CD4-positive, alpha-beta T cell (primary cell): Measurements from ENCODE around the gene PNPLA3. TPM values are rescaled to one million over a fixed set of nuclear protein-coding genes. Genes with fewer than 3 reads are reported as not detected.

Experiments used
- ATAC-seq: fragments of 200-7000 bp; cut with Tn5 transposase; one replicate; pipeline ENCODE4 v1.10.0; 2022; ENCODE audit warnings: mild to moderate bottlenecking; ENCODE audit not compliant: poor library complexity
- CTCF ChIA-PET: fragments of 350-600 bp; sonication (Branson Sonifier 250); formaldehyde crosslinking; loops from one replicate; lab custom pipeline; 2021; ENCODE audit warnings: antibody characterized with exemption, inconsistent platforms; lab: Charles Lee
- POLR2A ChIA-PET: fragments of 350-600 bp; sonication (Branson Sonifier 250); formaldehyde crosslinking; loops from one replicate; lab custom pipeline; 2021; ENCODE audit warnings: antibody characterized with exemption, inconsistent platforms; lab: Charles Lee
- DNase-seq, 14 experiments: peaks; one replicate each; pipeline ENCODE4 v3.0.0-alpha.2; 2013 to 2020; ENCODE audit warnings: mixed read lengths in 2 of 14
- H3K27ac ChIP-seq, 2 donors: one replicate each; pipeline versions ENCODE4 v1.5.1 to v1.7.0; 2013; ENCODE audit warnings: low read length in 2 of 2, low read depth in 1 of 2, mild to moderate bottlenecking in 1 of 2
- H3K27me3 ChIP-seq, 2 experiments: 1 replicate in 1 of 2; 2 replicates in 1 of 2; pipeline versions ENCODE4 v1.6.1 to v1.7.0; 2013; ENCODE audit warnings: low read length in 2 of 2, control low read depth in 1 of 2, mild to moderate bottlenecking in 1 of 2, moderate library complexity in 1 of 2; ENCODE audit not compliant: insufficient read depth in 2 of 2, control insufficient read depth in 1 of 2
- H3K36me3 ChIP-seq: one replicate; pipeline ENCODE4 v1.6.1; 2013; ENCODE audit warnings: low read length, control low read depth; ENCODE audit not compliant: insufficient read depth
- H3K4me1 ChIP-seq: one replicate; pipeline ENCODE4 v1.6.1; 2013; ENCODE audit warnings: low read length, control low read depth; ENCODE audit not compliant: insufficient read depth
- H3K4me3 ChIP-seq: one replicate; pipeline ENCODE4 v1.5.1; 2013; ENCODE audit warnings: mild to moderate bottlenecking, low read length, moderate library complexity
- H3K9me3 ChIP-seq, 2 experiments: 1 replicate in 1 of 2; 2 replicates in 1 of 2; pipeline versions ENCODE4 v1.6.1 to v1.7.0; 2013; ENCODE audit warnings: low read length in 2 of 2, mild to moderate bottlenecking in 2 of 2, control low read depth in 1 of 2, moderate library complexity in 1 of 2; ENCODE audit not compliant: control insufficient read depth in 1 of 2, insufficient read depth in 1 of 2
- H3K27ac Mint-ChIP-seq: one replicate; pipeline ENCODE4 v1.8.0; 2020; ENCODE audit warnings: mixed read lengths
- H3K27me3 Mint-ChIP-seq: one replicate; pipeline ENCODE4 v1.8.0; 2021; ENCODE audit warnings: mixed read lengths
- H3K36me3 Mint-ChIP-seq: one replicate; pipeline ENCODE4 v1.8.0; 2021; ENCODE audit warnings: low read depth, mixed read lengths
- H3K4me1 Mint-ChIP-seq: one replicate; pipeline ENCODE4 v1.8.0; 2021; ENCODE audit warnings: low read depth, mixed read lengths
- H3K4me3 Mint-ChIP-seq: one replicate; pipeline ENCODE4 v1.8.0; 2020; ENCODE audit warnings: mild to moderate bottlenecking, mixed read lengths
- H3K9me3 Mint-ChIP-seq: one replicate; pipeline ENCODE4 v1.8.0; 2020; ENCODE audit warnings: mixed read lengths
- intact Hi-C, 2 experiments: fragments of 100-400 bp; cut with DNase I in 1 of 2; cut with micrococcal nuclease in 1 of 2; formaldehyde crosslinking; loops; one replicate each; pipeline versions ENCODE4 v1.15.1 to v1.9.0; 2023 to 2025; cut with DNase I, micrococcal nuclease
- total RNA-seq, 174 experiments: library from RNA in 2 of 174; stranded (reverse) in 2 of 174; gene quantifications; one replicate each; pipeline ENCODE4 v1.2.3 and lab custom pipeline; 2021 to 2026
- TF ChIP-seq, protein P1 (sequence below): fragments of 200-600 bp; IDR thresholded peaks from one replicate; pipeline ENCODE4 v1.8.0; 2022; ENCODE audit warnings: antibody characterized with exemption, mild to moderate bottlenecking

The PNPLA3 gene
- total RNA-seq, 2 experiments from 2014 or later, result not detected

DNA sequence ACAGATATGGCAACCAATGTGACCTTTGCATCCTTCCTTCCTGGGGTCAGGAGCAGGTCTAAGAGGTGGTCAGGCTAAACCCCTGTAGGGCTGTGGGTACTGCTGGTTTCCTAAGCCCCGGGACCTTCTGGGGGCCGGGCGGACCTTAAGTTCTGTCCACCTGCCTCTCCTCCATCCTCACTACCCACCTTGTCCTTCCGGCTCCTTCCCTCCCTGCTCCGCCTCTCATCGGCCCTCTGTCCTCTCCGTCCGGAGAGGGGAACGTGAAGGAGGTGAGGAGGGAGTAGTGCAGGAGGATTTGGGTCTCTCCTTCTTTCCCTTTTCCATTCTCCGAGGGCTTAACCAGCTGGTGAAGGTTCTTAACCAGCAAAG lies 72.2 kb downstream of the PNPLA3 start:
- ChIA-PET CTCF (interaction anchor here (0.6 to 1.4 kb wide), 2 partner anchors 636 to 689 kb away, joined by 3 read pairs; no protein-coding TSS in a partner anchor), POLR2A (interaction anchor here (1.0 kb wide), 1 partner anchor 184 kb away, joined by 3 read pairs; the partner anchor contains the start of gene EFCAB6)
- Mint-ChIP-seq H3K27me3 (no peaks in the 10 kb centered on the region), H3K36me3 (peaks cover 70% of the 10 kb centered on the region), H3K9me3 (no peaks in the 10 kb centered on the region), H3K4me1 (peaks cover 35% of the 10 kb centered on the region), H3K27ac (peak overlapping the region; percentile 89), H3K4me3 (peak overlapping the region; percentile 87)
- no peak for ATAC-seq
- TF ChIP-seq, protein P1, sequence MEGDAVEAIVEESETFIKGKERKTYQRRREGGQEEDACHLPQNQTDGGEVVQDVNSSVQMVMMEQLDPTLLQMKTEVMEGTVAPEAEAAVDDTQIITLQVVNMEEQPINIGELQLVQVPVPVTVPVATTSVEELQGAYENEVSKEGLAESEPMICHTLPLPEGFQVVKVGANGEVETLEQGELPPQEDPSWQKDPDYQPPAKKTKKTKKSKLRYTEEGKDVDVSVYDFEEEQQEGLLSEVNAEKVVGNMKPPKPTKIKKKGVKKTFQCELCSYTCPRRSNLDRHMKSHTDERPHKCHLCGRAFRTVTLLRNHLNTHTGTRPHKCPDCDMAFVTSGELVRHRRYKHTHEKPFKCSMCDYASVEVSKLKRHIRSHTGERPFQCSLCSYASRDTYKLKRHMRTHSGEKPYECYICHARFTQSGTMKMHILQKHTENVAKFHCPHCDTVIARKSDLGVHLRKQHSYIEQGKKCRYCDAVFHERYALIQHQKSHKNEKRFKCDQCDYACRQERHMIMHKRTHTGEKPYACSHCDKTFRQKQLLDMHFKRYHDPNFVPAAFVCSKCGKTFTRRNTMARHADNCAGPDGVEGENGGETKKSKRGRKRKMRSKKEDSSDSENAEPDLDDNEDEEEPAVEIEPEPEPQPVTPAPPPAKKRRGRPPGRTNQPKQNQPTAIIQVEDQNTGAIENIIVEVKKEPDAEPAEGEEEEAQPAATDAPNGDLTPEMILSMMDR, result no peak
- intact Hi-C loops, result loop anchor here in 1 of 2 experiments (2.0 to 10.0 kb wide), 3 partner anchors 39 to 509 kb away; partner anchors contain the start of gene PARVG
- peak overlapping the region; percentile 39 to 70 for H3K27ac ChIP-seq
- peaks cover 65% of the 10 kb centered on the region for H3K36me3 ChIP-seq
- no peaks in the 10 kb centered on the region for H3K9me3 ChIP-seq
- H3K4me3 ChIP-seq, result peak overlapping the region; percentile 64
- H3K27me3 ChIP-seq, result no peaks in the 10 kb centered on the region
- H3K4me1 ChIP-seq, result peaks cover 29% of the 10 kb centered on the region
- DNase-seq, result no peak

DNA sequence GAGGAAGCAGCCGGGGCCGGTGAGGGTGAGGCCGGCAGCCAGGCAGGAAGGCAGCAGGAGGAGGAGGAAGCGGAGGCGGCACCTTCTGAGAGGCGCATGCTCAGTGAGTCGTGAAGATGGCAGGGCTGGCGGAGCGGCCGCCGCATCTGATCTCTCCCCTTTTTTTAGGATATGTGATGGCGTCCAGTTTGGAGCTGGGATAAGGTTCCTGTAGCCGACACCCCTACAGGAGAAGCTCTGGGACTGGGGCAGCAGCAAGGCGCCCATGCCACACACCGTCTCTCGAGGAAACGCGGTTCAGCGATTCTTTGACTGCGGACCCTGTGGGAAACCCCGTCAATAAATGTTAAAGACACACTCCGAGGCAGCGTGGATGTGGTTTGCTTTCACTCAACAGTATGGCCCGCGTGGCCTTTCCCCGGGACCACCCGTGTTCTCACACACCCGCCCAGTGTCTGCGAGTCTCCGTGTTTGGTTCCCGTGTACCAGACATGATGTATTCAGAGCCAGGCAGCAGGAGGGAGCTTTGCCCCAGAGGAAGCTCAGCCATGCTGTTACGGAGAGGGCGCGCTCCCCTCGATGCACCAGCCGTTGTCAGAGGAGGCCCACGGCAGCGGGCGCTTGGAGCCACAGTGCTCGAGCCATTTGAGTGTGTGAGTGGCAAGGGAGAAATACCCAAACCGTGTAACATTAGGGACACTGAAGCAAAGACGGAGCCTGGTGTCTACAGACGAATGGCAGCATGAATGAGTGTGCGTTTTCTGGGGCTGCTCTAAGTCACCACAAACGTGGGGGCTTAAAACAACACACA lies 72.8 kb downstream of the PNPLA3 start:
- Histone ChIP-seq H3K4me3 (peak overlapping the region; percentile 64), H3K4me1 (peaks cover 29% of the 10 kb centered on the region), H3K27me3 (no peaks in the 10 kb centered on the region), H3K36me3 (peaks cover 61% of the 10 kb centered on the region), H3K27ac (peak overlapping the region; percentile 39 to 70), H3K9me3 (no peaks in the 10 kb centered on the region)
- ATAC-seq (peak; percentile 75), DNase-seq (peak; percentile 42 to 82 (median 64))
- TF ChIP-seq, protein P1, result no peak
- ChIA-PET CTCF (interaction anchor here (1.4 kb wide), 1 partner anchor 689 kb away, joined by 3 read pairs; no protein-coding TSS in a partner anchor), POLR2A (interaction anchor here (1.0 kb wide), 1 partner anchor 184 kb away, joined by 3 read pairs; the partner anchor contains the start of gene EFCAB6)
- Mint-ChIP-seq H3K9me3 (no peaks in the 10 kb centered on the region), H3K4me3 (peak overlapping the region; percentile 87), H3K27ac (peak overlapping the region; percentile 89), H3K4me1 (peaks cover 35% of the 10 kb centered on the region), H3K27me3 (no peaks in the 10 kb centered on the region), H3K36me3 (peaks cover 68% of the 10 kb centered on the region)
- intact Hi-C loops, result loop anchor here in 1 of 2 experiments (2.0 to 10.0 kb wide), 3 partner anchors 40 to 508 kb away; partner anchors contain the start of gene PARVG

DNA sequence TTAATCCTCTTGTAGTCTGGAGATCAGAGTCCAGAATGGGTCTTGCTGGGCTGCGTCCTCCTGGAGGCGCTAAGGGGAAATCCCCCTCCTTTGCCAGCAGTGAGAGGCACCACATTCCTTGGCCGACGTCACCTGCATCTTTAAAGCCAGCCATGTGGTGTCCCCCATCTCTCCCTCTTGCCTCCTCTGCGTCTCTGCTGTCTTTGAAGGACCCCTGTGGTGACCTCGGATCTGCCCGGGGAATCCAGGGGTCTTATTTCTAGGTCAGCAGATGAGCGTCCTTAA lies 73.3 kb downstream of the PNPLA3 start:
- intact Hi-C loops, result loop anchor here in 1 of 2 experiments (2.0 to 10.0 kb wide), 3 partner anchors 40 to 508 kb away; partner anchors contain the start of gene PARVG
- ChIA-PET POLR2A (no interaction called here), CTCF (no interaction called here)
- Mint-ChIP-seq H3K4me3 (peak overlapping the region; percentile 87), H3K27me3 (no peaks in the 10 kb centered on the region), H3K9me3 (no peaks in the 10 kb centered on the region), H3K4me1 (peaks cover 35% of the 10 kb centered on the region), H3K27ac (peak overlapping the region; percentile 36), H3K36me3 (peaks cover 66% of the 10 kb centered on the region)
- Histone ChIP-seq H3K36me3 (peaks cover 56% of the 10 kb centered on the region), H3K4me3 (no peak overlapping the region), H3K27me3 (no peaks in the 10 kb centered on the region), H3K4me1 (peaks cover 29% of the 10 kb centered on the region), H3K9me3 (no peaks in the 10 kb centered on the region), H3K27ac (peak overlapping the region in 1 of 2 donors; percentile 39)
- TF ChIP-seq, protein P1, result no peak
- ATAC-seq (no peak), DNase-seq (peak in 2 of 14 experiments; percentile 16 to 33)

Other genes with a start within 250 kb of the PNPLA3 start
- gene EFCAB6, start 111.5 kb upstream of the PNPLA3 start, total RNA-seq, result under 1 TPM; 0.17 to 0.36 TPM
- not detected for gene SULT4A1, start 61.3 kb upstream of the PNPLA3 start, total RNA-seq
- not detected for gene PNPLA5, start 31.8 kb upstream of the PNPLA3 start, total RNA-seq
- gene SAMM50, start 31.6 kb downstream of the PNPLA3 start, total RNA-seq, result 10 to 100 TPM; 15.2 to 18.0 TPM
- 1 to 10 TPM; 6.2 to 6.4 TPM for gene PARVB, start 100.5 kb downstream of the PNPLA3 start, total RNA-seq